Stomach (tissue), 9 donors: ENCODE results near the gene DRAM1. TPM values are rescaled to one million over a fixed set of nuclear protein-coding genes. Genes with fewer than 3 reads are reported as not detected.
"Not testable (repeated sequence)": the region's sequence is repeated elsewhere in the genome, so short reads cannot be mapped to it uniquely, and the experiment has no call there.

ENCODE experiments used
- DNase-seq, 2 donors: peaks; one replicate each; pipeline versions ENCODE4 v3.0.0 to v3.0.0-alpha.2; 2013 to 2019
- H3K27ac ChIP-seq, 5 donors: fragments of 200-600 bp in 4 of 5; sonication (generic) in 4 of 5; one replicate each; pipeline ENCODE4 v1.5.1; 2013 to 2019; ENCODE audit warnings: mild to moderate bottlenecking in 1 of 5, moderate library complexity in 1 of 5
- H3K27me3 ChIP-seq, 3 donors: fragments of 200-600 bp; sonication (generic); one replicate each; pipeline ENCODE4 v1.5.1; 2017 to 2019; ENCODE audit warnings: mixed run types in 1 of 3
- H3K36me3 ChIP-seq, 4 donors: fragments of 200-600 bp; sonication (generic); 1 replicate in 3 of 4; 2 replicates in 1 of 4; pipeline ENCODE4 v1.5.1; 2016 to 2019
- H3K4me1 ChIP-seq, 4 donors: fragments of 200-600 bp; sonication (generic); one replicate each; pipeline ENCODE4 v1.5.1; 2016 to 2019
- H3K4me3 ChIP-seq, 4 donors: fragments of 200-600 bp; sonication (generic) in 3 of 4; one replicate each; pipeline ENCODE4 v1.5.1; 2016 to 2019; ENCODE audit warnings: mild to moderate bottlenecking in 1 of 4
- H3K9me3 ChIP-seq, 4 donors: fragments of 200-600 bp; sonication (generic); one replicate each; pipeline ENCODE4 v1.5.1; 2016 to 2019
- CTCF ChIP-seq, 7 experiments: fragments of 450-650 bp in 4 of 7; fragments of 200-600 bp in 3 of 7; sonication (generic) in 3 of 7; IDR thresholded peaks; one replicate each; pipeline ENCODE4 v1.5.1; 2016 to 2019; ENCODE audit warnings: antibody characterized with exemption in 7 of 7, control low read depth in 2 of 7, mild to moderate bottlenecking in 1 of 7
- EP300 ChIP-seq: sonication (generic); formaldehyde crosslinking; IDR thresholded peaks from one replicate; pipeline ENCODE4 v1.6.1; 2017; ENCODE audit warnings: antibody characterized with exemption
- POLR2A ChIP-seq, 4 donors: fragments of 450-650 bp; IDR thresholded peaks; one replicate each; pipeline ENCODE4 v1.6.1; 2016; ENCODE audit warnings: antibody characterized with exemption in 4 of 4, control low read depth in 2 of 4, mild to moderate bottlenecking in 1 of 4, moderate library complexity in 1 of 4
- POLR2AphosphoS5 ChIP-seq, 3 donors: sonication (generic); formaldehyde crosslinking; IDR thresholded peaks; one replicate each; pipeline ENCODE4 v1.6.1; 2016; ENCODE audit warnings: antibody characterized with exemption in 3 of 3
- WGBS, 5 donors: extraction: QIAGEN DNeasy Blood & Tissue Kit in 3 of 5; methylation state at CpG; one replicate each; pipeline versions ENCODE4 v1.1.5 to v1.1.7; 2013 to 2018; 5-methylcytosine and 5-hydroxymethylcytosine counted together
- intact Hi-C: fragments of 100-400 bp; cut with DNase I; formaldehyde crosslinking; loops from one replicate; pipeline ENCODE4 v1.15.1; 2023; ENCODE audit warnings: low total_unique reads
- polyA plus RNA-seq, 3 donors: library from polyadenylated mRNA; stranded (reverse); fragments of 200-250 nt; gene quantifications; one replicate each; pipeline ENCODE4 v1.2.3, GENCODE V29; 2013
- total RNA-seq, 5 donors: library from RNA; depleted of rRNA; stranded (reverse); fragments of >200 nt; gene quantifications; one replicate each; pipeline versions ENCODE4 v1.1.0 to v1.2.3, GENCODE V29; 2014 to 2016
- donor health status: healthy with polysubstance abuse.
- donor health status: Bipolar disorder and iron deficiency.
- donor health status: healthy.

DRAM1 gene
- total and polyA plus RNA-seq, 8 donors: 0.89 to 71.8 (median 13.6) TPM

- WGBS, 5 donors: 33 to 66% (median 52%) methylated on average over 3 of the region's 3 CpGs
- intact Hi-C loops: no loop called here
- peak; percentile 19 to 43 for DNase-seq
- Histone ChIP-seq H3K36me3 (peaks cover 0 to 14% (median 11%) of the 10 kb centered on the region in 4 donors), H3K9me3 (no peaks in the 10 kb centered on the region), H3K4me1 (peaks cover 6 to 31% (median 24%) of the 10 kb centered on the region in 4 donors), H3K27me3 (no peaks in the 10 kb centered on the region), H3K27ac (peak overlapping the region; percentile 73 to 89 (median 83)), H3K4me3 (no peak overlapping the region)
- no peak for TF ChIP-seq CTCF (IDR thresholded peaks at IDR 0.05)
- peak in 2 of 3 donors; percentile 27 to 46 for TF ChIP-seq POLR2AphosphoS5 (IDR thresholded peaks at IDR 0.05)
- TF ChIP-seq EP300: no peak
Observed at GRCh38 chr12:101908395-101908794, 31.0 kb downstream of the DRAM1 start.

GRCh38 chr12:101909646-101910045 is 32.3 kb downstream of the DRAM1 start:
- H3K4me1 ChIP-seq: peaks cover 6 to 24% (median 18%) of the 10 kb centered on the region in 4 donors
- DNase-seq: no peak
- peak overlapping the region in 2 of 4 donors; percentile 14 to 15 for H3K4me3 ChIP-seq
- H3K36me3 ChIP-seq: peaks cover 0 to 17% (median 13%) of the 10 kb centered on the region in 4 donors
- H3K9me3 ChIP-seq: no peaks in the 10 kb centered on the region
- 25 to 56% (median 36%) methylated on average over 7 of the region's 7 CpGs for WGBS, 5 donors
- intact Hi-C loops: no loop called here
- H3K27me3 ChIP-seq: no peaks in the 10 kb centered on the region
- TF ChIP-seq CTCF (IDR thresholded peaks at IDR 0.05) (no peak), EP300 (no peak), POLR2AphosphoS5 (IDR thresholded peaks at IDR 0.05) (no peak), POLR2A (IDR thresholded peaks at IDR 0.05) (no peak)
- peak overlapping the region in 4 of 5 donors; percentile 73 to 89 (median 83) for H3K27ac ChIP-seq

- H3K27me3 ChIP-seq: no peaks in the 10 kb centered on the region
- intact Hi-C loops: no loop called here
- H3K27ac ChIP-seq: no peak overlapping the region
- H3K36me3 ChIP-seq: peaks cover 0 to 16% (median 3%) of the 10 kb centered on the region in 4 donors
- TF ChIP-seq CTCF (IDR thresholded peaks at IDR 0.05) (no peak), POLR2A (IDR thresholded peaks at IDR 0.05) (no peak), EP300 (no peak), POLR2AphosphoS5 (IDR thresholded peaks at IDR 0.05) (no peak)
- no peak overlapping the region for H3K4me3 ChIP-seq
- WGBS, 5 donors: 67 to 79% (median 71%) methylated on average over 5 of the region's 5 CpGs
- H3K4me1 ChIP-seq: peaks cover 0 to 21% (median 11%) of the 10 kb centered on the region in 4 donors
- H3K9me3 ChIP-seq: no peaks in the 10 kb centered on the region
- DNase-seq: no peak
Observed at GRCh38 chr12:101915841-101916240, 38.5 kb downstream of the DRAM1 start.

- H3K4me1 ChIP-seq: peaks cover 0 to 17% (median 11%) of the 10 kb centered on the region in 4 donors
- H3K27me3 ChIP-seq, H3K4me3 ChIP-seq, intact Hi-C loops, H3K9me3 ChIP-seq, DNase-seq, H3K27ac ChIP-seq: not testable (repeated sequence)
- 93 to 97% (median 94%) methylated on average over 4 of the region's 4 CpGs for WGBS, 5 donors
- H3K36me3 ChIP-seq: peaks cover 0 to 38% (median 27%) of the 10 kb centered on the region in 4 donors
Observed at GRCh38 chr12:101918805-101919204, 41.4 kb downstream of the DRAM1 start.

- intact Hi-C loops: no loop called here
- H3K4me3 ChIP-seq: no peak overlapping the region
- WGBS, 5 donors: 44 to 70% (median 63%) methylated on average over 3 of the region's 3 CpGs
- DNase-seq: no peak
- no peak for TF ChIP-seq EP300
- TF ChIP-seq CTCF (IDR thresholded peaks at IDR 0.05): no peak
- no peak for TF ChIP-seq POLR2AphosphoS5 (IDR thresholded peaks at IDR 0.05)
- no peak for TF ChIP-seq POLR2A (IDR thresholded peaks at IDR 0.05)
- peaks cover 0 to 37% (median 28%) of the 10 kb centered on the region in 4 donors for H3K36me3 ChIP-seq
- peaks cover 0 to 17% (median 11%) of the 10 kb centered on the region in 4 donors for H3K4me1 ChIP-seq
- no peaks in the 10 kb centered on the region for H3K27me3 ChIP-seq
- no peaks in the 10 kb centered on the region for H3K9me3 ChIP-seq
- H3K27ac ChIP-seq: no peak overlapping the region
Observed at GRCh38 chr12:101919447-101919846, 42.1 kb downstream of the DRAM1 start.
